ENCODE data around the gene MSL1. TPM values are rescaled to one million over a fixed set of nuclear protein-coding genes. Genes with fewer than 3 reads are reported as not detected.

MSL1 gene
- total and polyA plus RNA-seq, 2 of the 13 experiments (the other 11 are each of a cell fraction or from before 2014, with no cell fraction given), result 63.8 to 88.5 TPM

GRCh38 chr17:40173091-40173777 is 51.5 kb downstream of the MSL1 start (continued):
- TF ChIP-seq IKZF4 (CRISPR knock-in tag; IDR thresholded peaks at IDR 0.05; ENCODE audit: borderline replicate concordance, low read depth, not compliant biosample characterization) (no peak), ZFP91 (CRISPR knock-in tag; IDR thresholded peaks at IDR 0.05; ENCODE audit: borderline replicate concordance) (peak; percentile 13; the same call in 1 of the 2 replicates), ZNF276 (CRISPR knock-in tag; IDR thresholded peaks at IDR 0.05; ENCODE audit: low read depth) (no peak), BCLAF1 (IDR thresholded peaks at IDR 0.05) (no peak), CENPBD1 (CRISPR knock-in tag; IDR thresholded peaks at IDR 0.05; ENCODE audit: borderline replicate concordance, low read depth) (no peak), ZNF564 (CRISPR knock-in tag; IDR thresholded peaks at IDR 0.05) (no peak), ZNF496 (CRISPR knock-in tag; IDR thresholded peaks at IDR 0.05; ENCODE audit: insufficient replicate concordance) (no peak), ARNT (IDR thresholded peaks at IDR 0.05) (no peak), PTBP1 (IDR thresholded peaks at IDR 0.05; ENCODE audit: low read depth, low read length, poor library complexity, severe bottlenecking) (no peak), SRY (CRISPR knock-in tag; IDR thresholded peaks at IDR 0.05) (no peak), CEBPZ (IDR thresholded peaks at IDR 0.05; ENCODE audit: low read length) (no peak), FOXK1 (CRISPR knock-in tag; IDR thresholded peaks at IDR 0.05; ENCODE audit: borderline replicate concordance, low read depth) (no peak), FOXO1 (CRISPR knock-in tag; IDR thresholded peaks at IDR 0.05) (peak; percentile 54; the same call in 1 of the 2 replicates), ZNF552 (CRISPR knock-in tag; IDR thresholded peaks at IDR 0.05; ENCODE audit: borderline replicate concordance) (no peak), PLRG1 (conservative IDR thresholded peaks at IDR 0.05) (no peak), ATF6 (CRISPR knock-in tag; conservative IDR thresholded peaks at IDR 0.05) (no peak)
